Iris pigment epithelial cell (primary cell): Measurements from ENCODE around the gene IMMP1L.
A peak's percentile ranks its signal among the peaks of the same experiment; 100 is the strongest.

Source experiments
- DNase-seq: peaks from one replicate; pipeline ENCODE4 v3.0.0-alpha.2; 2011; ENCODE audit warnings: low read depth

Gene IMMP1L

DNA sequence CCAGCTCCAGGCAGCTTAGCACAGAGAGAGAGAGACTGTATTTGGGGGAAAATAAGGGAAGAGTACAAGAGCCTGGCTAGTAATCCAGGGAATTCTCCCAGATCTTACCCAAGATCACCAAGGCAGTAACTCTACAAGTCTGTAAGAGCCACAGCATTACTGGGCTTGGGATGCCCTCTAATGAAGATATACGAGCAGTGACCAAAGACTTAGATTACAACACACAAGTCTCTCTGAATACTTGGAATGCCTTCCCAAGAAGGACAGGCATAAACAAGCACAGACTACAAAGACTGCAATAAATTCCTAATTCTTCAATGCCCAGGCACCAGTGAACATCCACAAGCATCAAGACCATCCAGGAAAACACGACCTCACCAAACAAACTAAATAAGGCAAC, 122.0 kb downstream of the IMMP1L start:
- peak; percentile 34 for DNase-seq

DNA sequence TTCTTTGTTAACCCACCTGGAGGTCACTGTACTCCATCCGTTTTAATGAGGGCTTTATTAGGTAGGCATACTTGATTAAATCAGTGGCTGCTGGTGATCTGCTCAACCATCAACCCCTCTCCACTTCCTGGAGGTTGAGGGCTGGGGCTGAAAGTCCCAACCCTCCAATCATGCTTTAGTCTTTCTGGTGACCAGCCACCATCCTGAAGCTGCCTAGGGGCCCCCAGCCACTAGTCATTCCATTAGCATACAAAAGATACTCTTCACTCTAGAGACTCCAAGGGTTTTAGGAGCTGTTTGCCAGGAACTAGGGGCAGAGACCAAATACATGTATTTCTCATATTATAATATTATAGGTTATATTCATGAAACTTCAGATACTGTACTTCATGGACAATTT, 126.3 kb downstream of the IMMP1L start:
- DNase-seq = no peak
